Glomerular endothelial cell (primary cell): Measurements from ENCODE around the gene NAT10. TPM values are rescaled to one million over a fixed set of nuclear protein-coding genes. Genes with fewer than 3 reads are reported as not detected.

ENCODE experiments used
- DNase-seq: peaks from one replicate; pipeline ENCODE4 v3.0.0-alpha.2; 2011; ENCODE audit warnings: low read depth, low spot score; ENCODE audit errors: extremely low read depth
- total RNA-seq: library from RNA; depleted of rRNA; stranded (reverse); fragments of >200 nt; gene quantifications from 2 replicates; pipeline ENCODE4 v1.2.3, GENCODE V29; 2015

NAT10 gene
- total RNA-seq, 1 donor from 2014 or later, result 23.3 TPM

GRCh38 chr11:34105957-34106504 lies 602 bp downstream of the NAT10 start:
- no peak for DNase-seq

GRCh38 chr11:34111722-34112270 lies 6.4 kb downstream of the NAT10 start:
- DNase-seq, result no peak

GRCh38 chr11:34114014-34114413 lies 8.6 kb downstream of the NAT10 start:
- no peak for DNase-seq

- DNase-seq, result no peak
Measured at GRCh38 chr11:34114471-34114870, 9.0 kb downstream of the NAT10 start.

GRCh38 chr11:34120651-34121050 lies 15.2 kb downstream of the NAT10 start:
- DNase-seq, result no peak

GRCh38 chr11:34124885-34125668 lies 19.6 kb downstream of the NAT10 start:
- no peak for DNase-seq

GRCh38 chr11:34126959-34127848 lies 21.8 kb downstream of the NAT10 start:
- DNase-seq, result no peak

- DNase-seq, result no peak
Measured at GRCh38 chr11:34128824-34129223, 23.4 kb downstream of the NAT10 start.

- DNase-seq, result no peak
Measured at GRCh38 chr11:34132261-34132965, 27.0 kb downstream of the NAT10 start.

- no peak for DNase-seq
Measured at GRCh38 chr11:34134765-34135164, 29.3 kb downstream of the NAT10 start.

GRCh38 chr11:34135439-34135838 lies 30.0 kb downstream of the NAT10 start:
- DNase-seq, result no peak

GRCh38 chr11:34136420-34136819 lies 31.0 kb downstream of the NAT10 start:
- DNase-seq, result no peak

GRCh38 chr11:34139346-34139745 lies 33.9 kb downstream of the NAT10 start:
- DNase-seq, result no peak

GRCh38 chr11:34140149-34140548 lies 34.7 kb downstream of the NAT10 start:
- no peak for DNase-seq

GRCh38 chr11:34143048-34143447 lies 37.6 kb downstream of the NAT10 start:
- no peak for DNase-seq

GRCh38 chr11:34145073-34145472 lies 39.6 kb downstream of the NAT10 start:
- no peak for DNase-seq

- no peak for DNase-seq
Measured at GRCh38 chr11:34145847-34146381, 40.5 kb downstream of the NAT10 start.

- DNase-seq, result no peak
Measured at GRCh38 chr11:34146411-34146810, 41.0 kb downstream of the NAT10 start.

- no peak for DNase-seq
Measured at GRCh38 chr11:34146866-34147265, 41.4 kb downstream of the NAT10 start.

- no peak for DNase-seq
Measured at GRCh38 chr11:34147581-34147980, 42.2 kb downstream of the NAT10 start.
